Measurements from ENCODE around the gene ANKUB1.
"Not testable (repeated sequence)": the region's sequence is repeated elsewhere in the genome, so short reads cannot be mapped to it uniquely, and the experiment has no call there.

ANKUB1 gene

DNA sequence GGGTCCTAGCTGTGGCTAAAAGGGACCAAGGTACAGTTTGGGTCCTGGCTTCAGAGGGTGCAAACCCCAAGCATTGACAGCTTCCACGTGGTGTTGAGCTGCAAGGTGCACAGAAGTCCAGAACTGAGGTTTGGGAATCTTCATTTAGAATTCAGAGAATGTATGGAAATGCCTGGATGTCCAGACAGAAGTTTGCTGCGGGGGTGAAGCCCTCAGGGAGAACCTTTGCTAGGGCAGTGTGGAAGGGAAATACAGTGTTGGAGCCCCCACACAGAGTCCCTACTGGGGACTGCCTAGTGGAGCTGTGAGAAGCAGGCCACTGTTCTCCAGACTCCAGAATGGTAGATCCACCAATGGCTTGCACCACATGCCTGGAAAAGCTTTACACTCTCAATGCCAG, 38.5 kb upstream of the ANKUB1 start:
- Histone ChIP-seq H3K79me2 (ENCODE audit: insufficient read depth, low read length) (peaks cover 76% of the 10 kb centered on the region), H3K36me3 (ENCODE audit: low read length) (peaks cover 9% of the 10 kb centered on the region; the same call in 1 of the 2 replicates), H3K9me3 (ENCODE audit: insufficient read depth, low read length) (peaks cover 41% of the 10 kb centered on the region; the same call in 1 of the 2 replicates), H3K9ac (ENCODE audit: low read length) (no peak overlapping the region), H3K4me2 (ENCODE audit: low read depth, low read length, poor library complexity, severe bottlenecking) (no peak overlapping the region), H3F3A (ENCODE audit: insufficient read depth) (no peaks in the 10 kb centered on the region), H3K27ac (ENCODE audit: low read depth, low read length) (no peak overlapping the region), H2AFZ (ENCODE audit: low read depth, low read length, severe bottlenecking) (no peak overlapping the region), H3K4me3 (ENCODE audit: insufficient read depth, low read length, poor library complexity, severe bottlenecking) (no peak overlapping the region), H4K20me1 (ENCODE audit: low read depth, low read length) (no peaks in the 10 kb centered on the region), H3K27me3 (ENCODE audit: low read length) (no peaks in the 10 kb centered on the region), H3K9me2 (replicated peaks; ENCODE audit: insufficient read depth, low read length) (no peaks in the 10 kb centered on the region)
- TF ChIP-seq, protein P1, sequence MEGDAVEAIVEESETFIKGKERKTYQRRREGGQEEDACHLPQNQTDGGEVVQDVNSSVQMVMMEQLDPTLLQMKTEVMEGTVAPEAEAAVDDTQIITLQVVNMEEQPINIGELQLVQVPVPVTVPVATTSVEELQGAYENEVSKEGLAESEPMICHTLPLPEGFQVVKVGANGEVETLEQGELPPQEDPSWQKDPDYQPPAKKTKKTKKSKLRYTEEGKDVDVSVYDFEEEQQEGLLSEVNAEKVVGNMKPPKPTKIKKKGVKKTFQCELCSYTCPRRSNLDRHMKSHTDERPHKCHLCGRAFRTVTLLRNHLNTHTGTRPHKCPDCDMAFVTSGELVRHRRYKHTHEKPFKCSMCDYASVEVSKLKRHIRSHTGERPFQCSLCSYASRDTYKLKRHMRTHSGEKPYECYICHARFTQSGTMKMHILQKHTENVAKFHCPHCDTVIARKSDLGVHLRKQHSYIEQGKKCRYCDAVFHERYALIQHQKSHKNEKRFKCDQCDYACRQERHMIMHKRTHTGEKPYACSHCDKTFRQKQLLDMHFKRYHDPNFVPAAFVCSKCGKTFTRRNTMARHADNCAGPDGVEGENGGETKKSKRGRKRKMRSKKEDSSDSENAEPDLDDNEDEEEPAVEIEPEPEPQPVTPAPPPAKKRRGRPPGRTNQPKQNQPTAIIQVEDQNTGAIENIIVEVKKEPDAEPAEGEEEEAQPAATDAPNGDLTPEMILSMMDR (IDR thresholded peaks at IDR 0.05; ENCODE audit: insufficient read depth, low read length, poor library complexity, severe bottlenecking) = no peak
- no peak for TF ChIP-seq EZH2phosphoT487 (conservative IDR thresholded peaks at IDR 0.05; ENCODE audit: low read length)

DNA sequence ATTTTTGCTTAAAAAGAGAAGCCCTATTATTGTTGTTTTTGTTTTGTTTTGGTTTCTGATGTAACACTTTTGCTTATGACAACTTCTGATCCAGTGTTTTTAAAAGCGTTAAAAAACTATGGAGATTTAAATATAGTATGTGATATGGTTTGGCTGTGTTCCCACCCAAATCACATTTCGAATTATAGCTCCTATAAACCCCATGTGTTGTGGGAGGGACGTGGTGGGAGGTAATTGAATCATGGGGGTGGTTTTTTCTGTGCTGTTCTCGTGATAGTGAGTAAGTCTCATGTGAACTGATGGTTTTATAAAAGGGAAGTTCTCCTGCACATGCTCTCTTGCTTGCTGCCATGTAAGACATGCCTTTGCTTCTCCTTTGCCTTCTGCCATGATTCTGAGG, 37.3 kb upstream of the ANKUB1 start:
- H3K36me3 ChIP-seq (ENCODE audit: low read length); H3K4me3 ChIP-seq (ENCODE audit: insufficient read depth, low read length, poor library complexity, severe bottlenecking); H3K27ac ChIP-seq (ENCODE audit: low read depth, low read length); H3K27me3 ChIP-seq (ENCODE audit: low read length); H2AFZ ChIP-seq (ENCODE audit: low read depth, low read length, severe bottlenecking); H3F3A ChIP-seq (ENCODE audit: insufficient read depth); H3K4me2 ChIP-seq (ENCODE audit: low read depth, low read length, poor library complexity, severe bottlenecking); H3K9ac ChIP-seq (ENCODE audit: low read length); H3K9me2 ChIP-seq (replicated peaks; ENCODE audit: insufficient read depth, low read length); H4K20me1 ChIP-seq (ENCODE audit: low read depth, low read length): not testable (repeated sequence)
- H3K9me3 ChIP-seq (ENCODE audit: insufficient read depth, low read length) = peaks cover 41% of the 10 kb centered on the region; the same call in 1 of the 2 replicates
- H3K79me2 ChIP-seq (ENCODE audit: insufficient read depth, low read length) = peaks cover 85% of the 10 kb centered on the region

- Histone ChIP-seq H4K20me1 (ENCODE audit: low read depth, low read length) (no peaks in the 10 kb centered on the region; the same call in 1 of the 2 replicates), H3K36me3 (ENCODE audit: low read length) (0 out of 2 replicates have a peak, but pooled peaks cover 9% of the 10 kb centered on the region), H3K27ac (ENCODE audit: low read depth, low read length) (no peak overlapping the region), H3F3A (ENCODE audit: insufficient read depth) (no peaks in the 10 kb centered on the region), H3K9me3 (ENCODE audit: insufficient read depth, low read length) (peaks cover 29% of the 10 kb centered on the region; the same call in 1 of the 2 replicates), H3K79me2 (ENCODE audit: insufficient read depth, low read length) (peaks cover 85% of the 10 kb centered on the region), H3K9ac (ENCODE audit: low read length) (no peak overlapping the region), H3K27me3 (ENCODE audit: low read length) (no peaks in the 10 kb centered on the region), H2AFZ (ENCODE audit: low read depth, low read length, severe bottlenecking) (no peak overlapping the region), H3K4me3 (ENCODE audit: insufficient read depth, low read length, poor library complexity, severe bottlenecking) (no peak overlapping the region), H3K4me2 (ENCODE audit: low read depth, low read length, poor library complexity, severe bottlenecking) (no peak overlapping the region), H3K9me2 (replicated peaks; ENCODE audit: insufficient read depth, low read length) (no peaks in the 10 kb centered on the region)
- TF ChIP-seq EZH2phosphoT487 (conservative IDR thresholded peaks at IDR 0.05; ENCODE audit: low read length) = no peak
- TF ChIP-seq, protein P1 (IDR thresholded peaks at IDR 0.05; ENCODE audit: insufficient read depth, low read length, poor library complexity, severe bottlenecking) = no peak
Observed at GRCh38 chr3:149828390-149828789, 36.0 kb upstream of the ANKUB1 start.

GRCh38 chr3:149826636-149827035, 34.3 kb upstream of the ANKUB1 start:
- Histone ChIP-seq H3K4me2 (ENCODE audit: low read depth, low read length, poor library complexity, severe bottlenecking) (no peak overlapping the region), H3K27me3 (ENCODE audit: low read length) (no peaks in the 10 kb centered on the region), H2AFZ (ENCODE audit: low read depth, low read length, severe bottlenecking) (no peak overlapping the region), H3K9me3 (ENCODE audit: insufficient read depth, low read length) (peaks cover 14% of the 10 kb centered on the region; the same call in 1 of the 2 replicates), H3F3A (ENCODE audit: insufficient read depth) (no peaks in the 10 kb centered on the region), H3K79me2 (ENCODE audit: insufficient read depth, low read length) (peaks cover 89% of the 10 kb centered on the region), H3K4me3 (ENCODE audit: insufficient read depth, low read length, poor library complexity, severe bottlenecking) (no peak overlapping the region), H3K36me3 (ENCODE audit: low read length) (0 out of 2 replicates have a peak, but pooled peaks cover 1% of the 10 kb centered on the region), H3K27ac (ENCODE audit: low read depth, low read length) (no peak overlapping the region), H3K9ac (ENCODE audit: low read length) (no peak overlapping the region), H4K20me1 (ENCODE audit: low read depth, low read length) (peaks cover 3% of the 10 kb centered on the region; the same call in 1 of the 2 replicates), H3K9me2 (replicated peaks; ENCODE audit: insufficient read depth, low read length) (no peaks in the 10 kb centered on the region)
- no peak for TF ChIP-seq EZH2phosphoT487 (conservative IDR thresholded peaks at IDR 0.05; ENCODE audit: low read length)
- TF ChIP-seq, protein P1 (IDR thresholded peaks at IDR 0.05; ENCODE audit: insufficient read depth, low read length, poor library complexity, severe bottlenecking) = no peak
